Activated naive CD4-positive, alpha-beta T cell treated with anti-CD3 and anti-CD28 coated beads for 36 hours (primary cell): Measurements from ENCODE around the gene REG4. TPM values are rescaled to one million over a fixed set of nuclear protein-coding genes. Genes with fewer than 3 reads are reported as not detected.

ENCODE experiments used
- CTCF ChIA-PET: fragments of 350-600 bp; sonication (Branson Sonifier 250); formaldehyde crosslinking; loops from one replicate; lab custom pipeline; 2021; ENCODE audit warnings: antibody characterized with exemption; lab: Charles Lee
- DNase-seq: peaks from one replicate; pipeline ENCODE4 v3.0.0-alpha.2; 2020
- H3K27ac Mint-ChIP-seq: one replicate; pipeline ENCODE4 v1.8.0; 2021; ENCODE audit warnings: mild to moderate bottlenecking, mixed read lengths
- H3K27me3 Mint-ChIP-seq: one replicate; pipeline ENCODE4 v1.8.0; 2021; ENCODE audit warnings: low read depth, mixed read lengths
- H3K36me3 Mint-ChIP-seq: one replicate; pipeline ENCODE4 v1.8.0; 2021; ENCODE audit warnings: low read depth, mixed read lengths
- H3K4me1 Mint-ChIP-seq: one replicate; pipeline ENCODE4 v1.8.0; 2021; ENCODE audit warnings: low read depth, mixed read lengths
- H3K4me3 Mint-ChIP-seq: one replicate; pipeline ENCODE4 v1.8.0; 2021; ENCODE audit warnings: mild to moderate bottlenecking, moderate library complexity, mixed read lengths
- H3K9me3 Mint-ChIP-seq: one replicate; pipeline ENCODE4 v1.8.0; 2021; ENCODE audit warnings: mixed read lengths
- intact Hi-C: fragments of 100-400 bp; cut with micrococcal nuclease; formaldehyde crosslinking; loops from one replicate; pipeline ENCODE4 v1.15.1; 2023
- total RNA-seq, 2 experiments: library from RNA; stranded (reverse); gene quantifications; one replicate each; pipeline ENCODE4 v1.2.3, GENCODE V29; 2021

The REG4 gene
- total RNA-seq, 2 experiments from 2014 or later: 0.64 to 1.0 TPM

DNA sequence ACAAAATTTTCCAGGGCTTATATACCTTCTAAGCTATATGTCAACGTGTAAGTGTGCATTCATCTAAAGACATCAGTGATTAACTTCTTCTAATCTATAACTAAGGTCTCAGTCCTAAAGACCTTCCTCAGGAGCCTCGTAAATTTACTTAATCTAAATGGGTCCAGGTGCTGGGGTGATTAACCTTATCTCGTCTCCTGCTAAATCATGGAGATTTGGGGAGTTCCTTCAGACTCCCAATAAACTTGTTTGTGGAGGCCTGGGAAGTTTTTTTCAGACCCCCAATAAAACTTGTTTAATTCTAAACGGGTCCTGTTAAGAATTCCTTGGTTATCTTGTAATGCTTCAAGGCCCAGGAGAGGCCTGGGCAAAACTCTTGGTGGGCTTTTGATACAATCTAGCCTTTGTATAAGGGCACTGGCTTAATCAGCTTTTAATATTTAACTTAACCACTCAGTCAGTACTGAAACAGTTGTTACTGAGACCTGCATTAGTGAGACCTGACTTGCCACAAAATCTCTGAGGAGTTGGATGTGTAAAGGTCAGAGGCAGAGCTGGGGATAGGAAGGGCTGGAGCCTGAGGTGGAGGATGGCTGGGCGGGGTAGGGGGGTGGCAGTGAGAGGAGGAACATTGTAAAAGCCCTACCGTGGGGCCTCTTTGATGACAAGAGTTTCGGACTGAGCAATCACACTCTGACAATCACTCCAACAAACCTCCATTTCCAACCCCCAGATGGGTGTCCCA lies 36.3 kb downstream of the REG4 start:
- Mint-ChIP-seq H3K4me3 (no peak overlapping the region), H3K27me3 (no peaks in the 10 kb centered on the region), H3K36me3 (no peaks in the 10 kb centered on the region), H3K27ac (no peak overlapping the region), H3K9me3 (no peaks in the 10 kb centered on the region), H3K4me1 (no peaks in the 10 kb centered on the region)
- intact Hi-C loops: no loop called here
- no peak for DNase-seq
- CTCF ChIA-PET: interaction anchor here (1.9 kb wide), 1 partner anchor 30 kb away, joined by 4 read pairs; no protein-coding TSS in a partner anchor

GRCh38 chr1:119773711-119774241 lies 37.5 kb downstream of the REG4 start:
- intact Hi-C loops: no loop called here

DNA sequence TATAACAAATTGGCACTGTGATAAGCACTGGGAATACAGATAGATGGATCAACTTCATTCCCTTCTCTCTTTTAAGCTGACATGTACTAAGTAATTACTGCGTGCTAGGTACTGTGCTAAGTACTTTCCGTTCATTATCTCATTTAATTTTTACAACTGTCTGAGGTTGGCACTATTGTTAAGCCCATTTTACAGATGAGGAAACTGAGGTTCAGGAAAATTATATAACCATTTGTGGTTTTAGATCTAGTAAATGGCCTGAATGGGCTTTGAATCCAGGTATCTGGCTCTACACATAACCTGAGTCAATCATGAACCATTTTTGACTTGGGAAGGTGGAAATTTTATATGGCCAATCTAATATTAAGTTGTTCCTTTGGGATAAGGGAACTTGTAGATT lies 39.0 kb downstream of the REG4 start:
- Mint-ChIP-seq H3K27ac (no peak overlapping the region), H3K9me3 (no peaks in the 10 kb centered on the region), H3K4me1 (peaks cover 2% of the 10 kb centered on the region), H3K27me3 (peaks cover 2% of the 10 kb centered on the region), H3K36me3 (no peaks in the 10 kb centered on the region), H3K4me3 (no peak overlapping the region)
- CTCF ChIA-PET: interaction anchor here (1.0 kb wide), 1 partner anchor 29 kb away, joined by 3 read pairs; no protein-coding TSS in a partner anchor
- intact Hi-C loops: no loop called here
- DNase-seq: no peak

More at GRCh38 chr1:119773711-119774241, 37.5 kb downstream of the REG4 start:
- Mint-ChIP-seq H3K9me3 (no peaks in the 10 kb centered on the region), H3K36me3 (no peaks in the 10 kb centered on the region), H3K27ac (no peak overlapping the region), H3K4me3 (no peak overlapping the region), H3K4me1 (no peaks in the 10 kb centered on the region), H3K27me3 (no peaks in the 10 kb centered on the region)
- CTCF ChIA-PET: interaction anchor here (1.9 kb wide), 1 partner anchor 29 kb away, joined by 4 read pairs; no protein-coding TSS in a partner anchor
- no peak for DNase-seq

DNA sequence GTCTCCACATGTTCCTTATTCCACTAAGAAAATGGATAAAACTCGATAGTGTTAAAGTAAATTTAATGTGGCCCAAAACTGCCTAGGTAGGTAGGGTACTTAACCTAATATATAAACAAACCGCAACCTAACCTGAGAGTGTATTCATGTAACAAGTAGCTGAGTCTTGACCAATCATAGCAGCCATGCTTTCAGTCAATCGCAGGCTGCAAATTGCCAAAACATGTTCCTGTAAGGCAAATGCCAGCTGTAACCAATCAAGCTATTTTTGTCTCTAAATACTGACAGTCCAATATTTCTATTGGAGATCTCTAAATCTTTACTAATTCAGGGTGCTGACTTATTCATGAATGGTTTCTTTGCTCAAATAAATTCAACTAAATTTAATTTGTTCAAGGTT lies 39.5 kb downstream of the REG4 start:
- intact Hi-C loops: no loop called here

DNA sequence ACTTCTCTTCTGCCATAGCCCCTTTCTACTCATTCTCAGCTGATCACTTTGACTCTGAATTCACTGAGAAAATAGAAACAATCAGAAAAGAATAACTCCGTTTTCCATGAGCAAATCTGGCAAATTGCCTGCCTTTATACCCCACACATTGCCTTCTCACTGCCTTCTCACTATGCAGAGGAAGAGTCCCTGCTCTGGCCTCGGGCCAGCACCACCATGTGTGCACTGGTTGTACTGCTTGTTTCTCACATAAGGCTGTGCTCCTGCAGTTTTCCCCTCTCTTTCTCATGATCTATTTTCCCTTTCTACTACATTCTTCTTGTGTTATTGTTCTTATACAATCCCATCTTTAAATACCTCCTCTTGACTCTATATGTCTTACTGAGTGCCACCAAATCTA lies 40.2 kb downstream of the REG4 start:
- H3K4me1 Mint-ChIP-seq: peaks cover 4% of the 10 kb centered on the region
- no peak overlapping the region for H3K27ac Mint-ChIP-seq
- CTCF ChIA-PET: no interaction called here
- DNase-seq: no peak
- no peak overlapping the region for H3K4me3 Mint-ChIP-seq
- intact Hi-C loops: no loop called here
- H3K36me3 Mint-ChIP-seq: no peaks in the 10 kb centered on the region
- H3K27me3 Mint-ChIP-seq: peaks cover 8% of the 10 kb centered on the region
- H3K9me3 Mint-ChIP-seq: no peaks in the 10 kb centered on the region

More for the DNA sequence above, 39.5 kb downstream of the REG4 start:
- H3K4me1 Mint-ChIP-seq: peaks cover 4% of the 10 kb centered on the region
- DNase-seq: no peak
- no peaks in the 10 kb centered on the region for H3K36me3 Mint-ChIP-seq
- no peaks in the 10 kb centered on the region for H3K9me3 Mint-ChIP-seq
- no peak overlapping the region for H3K4me3 Mint-ChIP-seq
- H3K27ac Mint-ChIP-seq: no peak overlapping the region
- H3K27me3 Mint-ChIP-seq: peaks cover 8% of the 10 kb centered on the region
- CTCF ChIA-PET: interaction anchor here (0.6 to 1.0 kb wide), 2 partner anchors 29 to 155 kb away, joined by 3 to 4 read pairs; no protein-coding TSS in a partner anchor

DNA sequence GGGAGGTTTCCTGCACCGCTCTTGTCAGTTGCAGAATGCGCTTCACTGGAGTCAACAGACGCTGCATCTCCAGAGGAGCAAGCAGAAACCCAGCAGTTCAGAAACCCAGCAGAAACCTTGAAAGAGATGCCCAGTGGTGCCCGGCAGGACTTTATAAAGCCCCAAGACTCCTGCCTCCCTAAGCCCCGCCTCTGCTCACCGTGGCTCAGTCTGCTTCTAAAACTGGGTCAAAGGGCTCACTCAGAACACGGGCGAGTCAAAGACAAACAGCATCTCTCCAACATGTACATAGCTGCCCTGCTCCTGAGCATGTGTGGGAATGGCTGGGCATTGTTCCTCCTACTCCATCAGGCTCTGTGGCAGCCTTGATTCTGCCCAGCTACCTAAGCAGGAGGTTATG lies 42.5 kb downstream of the REG4 start, which contains the start of gene HMGCS2:
HMGCS2 (minus strand) TSS at position 128 of the 400 bp plus-strand sequence; CDS start at position 67, 61 bp downstream.
- Mint-ChIP-seq H3K27me3 (peaks cover 11% of the 10 kb centered on the region), H3K36me3 (no peaks in the 10 kb centered on the region), H3K27ac (no peak within 1 kb of the TSS), H3K9me3 (no peaks in the 10 kb centered on the region), H3K4me1 (peaks cover 4% of the 10 kb centered on the region), H3K4me3 (no peak within 1 kb of the TSS)
- CTCF ChIA-PET: interaction anchor here (0.5 to 1.5 kb wide), 2 partner anchors 13 to 65 kb away, joined by 3 to 4 read pairs; no protein-coding TSS in a partner anchor
- intact Hi-C loops: no loop called here
- no peak for DNase-seq

DNA sequence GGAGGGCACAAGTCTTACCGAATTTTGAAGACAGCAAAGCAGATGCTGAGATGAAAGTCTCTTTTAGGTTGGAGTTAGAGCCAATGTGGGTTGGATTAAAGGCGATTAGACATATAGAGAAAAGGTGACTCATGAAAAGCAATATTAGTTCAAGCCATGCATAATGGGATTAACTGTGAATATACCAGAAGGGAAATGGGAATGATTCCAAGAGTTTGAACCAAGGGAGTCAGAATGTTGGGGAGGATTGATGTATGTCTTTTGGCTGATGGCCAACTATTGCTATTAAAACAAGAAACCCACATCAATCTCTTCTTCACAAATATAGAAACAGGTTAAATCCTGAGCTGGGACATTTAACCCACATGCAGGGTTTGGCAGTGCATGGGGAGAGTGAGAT lies 43.8 kb downstream of the REG4 start:
- Mint-ChIP-seq H3K4me1 (peaks cover 4% of the 10 kb centered on the region), H3K27ac (no peak overlapping the region), H3K4me3 (no peak overlapping the region), H3K27me3 (peaks cover 11% of the 10 kb centered on the region), H3K36me3 (no peaks in the 10 kb centered on the region), H3K9me3 (no peaks in the 10 kb centered on the region)
- DNase-seq: no peak
- CTCF ChIA-PET: interaction anchor here (1.1 to 2.6 kb wide), 3 partner anchors 11 to 23 kb away, joined by 3 to 9 read pairs (median 3); no protein-coding TSS in a partner anchor
- intact Hi-C loops: no loop called here

DNA sequence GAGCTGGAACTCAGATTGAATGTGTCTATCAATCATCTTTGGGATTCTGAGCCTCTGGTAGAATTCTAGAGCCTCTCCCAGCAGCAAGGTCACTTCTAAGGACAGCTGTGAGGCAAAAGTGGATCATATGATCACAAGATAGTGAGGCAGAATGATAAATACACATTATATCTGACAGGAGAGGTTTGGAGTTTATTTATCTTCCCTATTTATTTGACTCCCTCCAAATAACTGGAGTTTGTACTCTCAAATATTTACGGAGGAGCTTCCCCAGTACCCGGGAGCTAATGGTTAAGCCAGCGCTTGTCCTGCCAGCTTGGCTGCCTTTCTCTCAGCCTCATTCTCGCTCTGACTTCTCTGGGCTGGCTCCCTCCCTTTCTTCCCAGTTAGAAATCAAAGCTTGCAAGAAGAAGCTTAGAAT lies 44.9 kb downstream of the REG4 start:
- Mint-ChIP-seq H3K36me3 (no peaks in the 10 kb centered on the region), H3K4me1 (peaks cover 4% of the 10 kb centered on the region), H3K9me3 (no peaks in the 10 kb centered on the region), H3K27me3 (peaks cover 11% of the 10 kb centered on the region), H3K4me3 (no peak overlapping the region), H3K27ac (no peak overlapping the region)
- DNase-seq: no peak
- CTCF ChIA-PET: interaction anchor here (2.6 kb wide), 1 partner anchor 22 kb away, joined by 9 read pairs; no protein-coding TSS in a partner anchor
- intact Hi-C loops: no loop called here

- no peak overlapping the region for H3K27ac Mint-ChIP-seq
- DNase-seq: no peak
- H3K9me3 Mint-ChIP-seq: no peaks in the 10 kb centered on the region
- intact Hi-C loops: no loop called here
- no peak overlapping the region for H3K4me3 Mint-ChIP-seq
- H3K36me3 Mint-ChIP-seq: no peaks in the 10 kb centered on the region
- H3K27me3 Mint-ChIP-seq: peaks cover 11% of the 10 kb centered on the region
- peaks cover 4% of the 10 kb centered on the region for H3K4me1 Mint-ChIP-seq
- CTCF ChIA-PET: interaction anchor here (0.8 kb wide), 1 partner anchor 88 kb away, joined by 3 read pairs; no protein-coding TSS in a partner anchor
Observed at GRCh38 chr1:119764220-119764619, 47.0 kb downstream of the REG4 start.

- Mint-ChIP-seq H3K36me3 (no peaks in the 10 kb centered on the region), H3K9me3 (no peaks in the 10 kb centered on the region), H3K27me3 (peaks cover 11% of the 10 kb centered on the region), H3K4me1 (peaks cover 4% of the 10 kb centered on the region), H3K27ac (no peak overlapping the region), H3K4me3 (no peak overlapping the region)
- intact Hi-C loops: no loop called here
- CTCF ChIA-PET: interaction anchor here (0.9 kb wide), 1 partner anchor 18 kb away, joined by 4 read pairs; no protein-coding TSS in a partner anchor
- no peak for DNase-seq
Observed at GRCh38 chr1:119762953-119763352, 48.3 kb downstream of the REG4 start.

- Mint-ChIP-seq H3K4me1 (peaks cover 3% of the 10 kb centered on the region), H3K27ac (no peak overlapping the region), H3K27me3 (peaks cover 9% of the 10 kb centered on the region), H3K9me3 (no peaks in the 10 kb centered on the region), H3K36me3 (no peaks in the 10 kb centered on the region), H3K4me3 (no peak overlapping the region)
- CTCF ChIA-PET: no interaction called here
- no peak for DNase-seq
- intact Hi-C loops: no loop called here
Observed at GRCh38 chr1:119762409-119762808, 48.9 kb downstream of the REG4 start.

- DNase-seq: no peak
- no peaks in the 10 kb centered on the region for H3K4me1 Mint-ChIP-seq
- no peak overlapping the region for H3K4me3 Mint-ChIP-seq
- no peaks in the 10 kb centered on the region for H3K9me3 Mint-ChIP-seq
- no peaks in the 10 kb centered on the region for H3K36me3 Mint-ChIP-seq
- H3K27me3 Mint-ChIP-seq: no peaks in the 10 kb centered on the region
- intact Hi-C loops: no loop called here
- no peak overlapping the region for H3K27ac Mint-ChIP-seq
- CTCF ChIA-PET: interaction anchor here (0.6 kb wide), 1 partner anchor 124 kb away, joined by 3 read pairs; no protein-coding TSS in a partner anchor
Observed at GRCh38 chr1:119758584-119758983, 52.7 kb downstream of the REG4 start.
